Ishikawa (cell line): Measurements from ENCODE around the gene PCDH9.

Source experiments
- CEBPB ChIP-seq: IDR thresholded peaks from 2 replicates; pipeline ENCODE4 v1.6.1; 2012
- CREB1 ChIP-seq: IDR thresholded peaks from 2 replicates; pipeline ENCODE4 v1.6.1; 2012; ENCODE audit warnings: low read depth
- EP300 ChIP-seq: IDR thresholded peaks from 2 replicates; pipeline ENCODE4 v1.6.1; 2012; ENCODE audit warnings: borderline replicate concordance
- FOXM1 ChIP-seq: IDR thresholded peaks from 2 replicates; pipeline ENCODE4 v1.6.1; 2012; ENCODE audit warnings: low read depth, borderline replicate concordance
- NFIC ChIP-seq: IDR thresholded peaks from 2 replicates; pipeline ENCODE4 v1.6.1; 2012
- RAD21 ChIP-seq: IDR thresholded peaks from 2 replicates; pipeline ENCODE4 v1.6.1; 2012; ENCODE audit warnings: low read depth
- TAF1 ChIP-seq: IDR thresholded peaks from 2 replicates; pipeline ENCODE4 v1.6.1; 2012; ENCODE audit warnings: low read depth, mild to moderate bottlenecking
- TCF12 ChIP-seq: IDR thresholded peaks from 2 replicates; pipeline ENCODE4 v1.6.1; 2012; ENCODE audit warnings: low read depth
- TEAD4 ChIP-seq: IDR thresholded peaks from 2 replicates; pipeline ENCODE4 v1.6.1; 2012
- YY1 ChIP-seq: IDR thresholded peaks from 2 replicates; pipeline ENCODE4 v1.6.1; 2012; ENCODE audit warnings: low read depth
- ZBTB7A ChIP-seq: IDR thresholded peaks from 2 replicates; pipeline ENCODE4 v1.6.1; 2012; ENCODE audit warnings: low read depth
- TF ChIP-seq, protein P1 (sequence below): IDR thresholded peaks from 2 replicates; pipeline ENCODE4 v1.6.1; 2012; ENCODE audit warnings: low read depth, mild to moderate bottlenecking
- TF ChIP-seq, protein P2 (sequence below): IDR thresholded peaks from 2 replicates; pipeline ENCODE4 v1.6.1; 2012
- TF ChIP-seq, protein P3 (sequence below): IDR thresholded peaks from 2 replicates; pipeline ENCODE4 v1.6.1; 2012

DNA sequence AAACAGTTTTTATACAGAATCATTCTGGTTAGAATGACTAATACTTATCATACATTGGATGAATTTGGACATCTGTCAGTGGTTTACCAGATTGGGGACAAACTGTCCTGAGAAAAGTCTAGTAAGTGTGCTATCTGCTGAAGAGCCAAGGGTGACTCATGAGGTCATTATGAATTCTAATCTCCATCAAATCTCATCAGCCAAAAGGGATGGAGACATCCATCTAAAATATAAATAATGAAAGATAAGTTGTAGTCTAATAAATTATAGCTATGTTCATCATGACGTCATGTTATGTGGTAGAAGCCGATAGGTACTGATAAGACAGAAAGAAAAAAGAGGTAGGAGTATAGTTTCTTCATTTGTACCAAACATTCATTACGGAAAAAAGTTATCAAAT lies 804.4 kb downstream of the PCDH9 start:
- no peak for TF ChIP-seq NFIC
- TF ChIP-seq EP300: no peak
- TF ChIP-seq CREB1: no peak
- no peak for TF ChIP-seq RAD21
- no peak for TF ChIP-seq TEAD4
- no peak for TF ChIP-seq CEBPB
- TF ChIP-seq ZBTB7A: no peak
- TF ChIP-seq TAF1: no peak
- TF ChIP-seq, protein P1, sequence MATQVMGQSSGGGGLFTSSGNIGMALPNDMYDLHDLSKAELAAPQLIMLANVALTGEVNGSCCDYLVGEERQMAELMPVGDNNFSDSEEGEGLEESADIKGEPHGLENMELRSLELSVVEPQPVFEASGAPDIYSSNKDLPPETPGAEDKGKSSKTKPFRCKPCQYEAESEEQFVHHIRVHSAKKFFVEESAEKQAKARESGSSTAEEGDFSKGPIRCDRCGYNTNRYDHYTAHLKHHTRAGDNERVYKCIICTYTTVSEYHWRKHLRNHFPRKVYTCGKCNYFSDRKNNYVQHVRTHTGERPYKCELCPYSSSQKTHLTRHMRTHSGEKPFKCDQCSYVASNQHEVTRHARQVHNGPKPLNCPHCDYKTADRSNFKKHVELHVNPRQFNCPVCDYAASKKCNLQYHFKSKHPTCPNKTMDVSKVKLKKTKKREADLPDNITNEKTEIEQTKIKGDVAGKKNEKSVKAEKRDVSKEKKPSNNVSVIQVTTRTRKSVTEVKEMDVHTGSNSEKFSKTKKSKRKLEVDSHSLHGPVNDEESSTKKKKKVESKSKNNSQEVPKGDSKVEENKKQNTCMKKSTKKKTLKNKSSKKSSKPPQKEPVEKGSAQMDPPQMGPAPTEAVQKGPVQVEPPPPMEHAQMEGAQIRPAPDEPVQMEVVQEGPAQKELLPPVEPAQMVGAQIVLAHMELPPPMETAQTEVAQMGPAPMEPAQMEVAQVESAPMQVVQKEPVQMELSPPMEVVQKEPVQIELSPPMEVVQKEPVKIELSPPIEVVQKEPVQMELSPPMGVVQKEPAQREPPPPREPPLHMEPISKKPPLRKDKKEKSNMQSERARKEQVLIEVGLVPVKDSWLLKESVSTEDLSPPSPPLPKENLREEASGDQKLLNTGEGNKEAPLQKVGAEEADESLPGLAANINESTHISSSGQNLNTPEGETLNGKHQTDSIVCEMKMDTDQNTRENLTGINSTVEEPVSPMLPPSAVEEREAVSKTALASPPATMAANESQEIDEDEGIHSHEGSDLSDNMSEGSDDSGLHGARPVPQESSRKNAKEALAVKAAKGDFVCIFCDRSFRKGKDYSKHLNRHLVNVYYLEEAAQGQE: no peak
- TF ChIP-seq, protein P2, sequence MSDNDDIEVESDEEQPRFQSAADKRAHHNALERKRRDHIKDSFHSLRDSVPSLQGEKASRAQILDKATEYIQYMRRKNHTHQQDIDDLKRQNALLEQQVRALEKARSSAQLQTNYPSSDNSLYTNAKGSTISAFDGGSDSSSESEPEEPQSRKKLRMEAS: no peak
- TF ChIP-seq FOXM1: no peak
- no peak for TF ChIP-seq YY1
- TF ChIP-seq, protein P3, sequence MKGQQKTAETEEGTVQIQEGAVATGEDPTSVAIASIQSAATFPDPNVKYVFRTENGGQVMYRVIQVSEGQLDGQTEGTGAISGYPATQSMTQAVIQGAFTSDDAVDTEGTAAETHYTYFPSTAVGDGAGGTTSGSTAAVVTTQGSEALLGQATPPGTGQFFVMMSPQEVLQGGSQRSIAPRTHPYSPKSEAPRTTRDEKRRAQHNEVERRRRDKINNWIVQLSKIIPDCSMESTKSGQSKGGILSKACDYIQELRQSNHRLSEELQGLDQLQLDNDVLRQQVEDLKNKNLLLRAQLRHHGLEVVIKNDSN: no peak
- TF ChIP-seq TCF12: no peak
